ENCODE results near the gene SOCS7. TPM values are rescaled to one million over a fixed set of nuclear protein-coding genes. Genes with fewer than 3 reads are reported as not detected.

SOCS7 gene
- total and polyA plus RNA-seq, 8 donors, result 5.5 to 24.0 (median 17.5) TPM

GRCh38 chr17:38400286-38400685 lies 48.6 kb downstream of the SOCS7 start:
- H3K36me3 ChIP-seq, result peaks cover 0 to 44% (median 22%) of the 10 kb centered on the region in 3 donors
- FAIRE-seq (no peak), DNase-seq (no peak), ATAC-seq (no peak)
- H3K27ac ChIP-seq, result no peak overlapping the region
- intact Hi-C loops (cut with DNase I), result no loop called here
- H3K4me3 ChIP-seq, result no peak overlapping the region
- H3K27me3 ChIP-seq, result no peaks in the 10 kb centered on the region
- WGBS, 2 donors, result 85 to 88% methylated on average over 6 of the region's 6 CpGs
- H3K9me3 ChIP-seq, result no peaks in the 10 kb centered on the region
- TF ChIP-seq CTCF (IDR thresholded peaks at IDR 0.05), result no peak
- H3K4me1 ChIP-seq, result no peaks in the 10 kb centered on the region

GRCh38 chr17:38401459-38401858 lies 49.8 kb downstream of the SOCS7 start:
- TF ChIP-seq CTCF (IDR thresholded peaks at IDR 0.05), result no peak
- no peak for ATAC-seq
- WGBS, 2 donors, result 81 to 82% methylated on average over 4 of the region's 4 CpGs
- Histone ChIP-seq H3K4me1 (no peaks in the 10 kb centered on the region), H3K4me3 (no peak overlapping the region), H3K36me3 (peaks cover 0 to 35% (median 17%) of the 10 kb centered on the region in 3 donors), H3K27ac (no peak overlapping the region), H3K27me3 (no peaks in the 10 kb centered on the region), H3K9me3 (no peaks in the 10 kb centered on the region)
- no peak for FAIRE-seq
- intact Hi-C loops (cut with DNase I), result no loop called here
- no peak for DNase-seq

- TF ChIP-seq CTCF (IDR thresholded peaks at IDR 0.05), result no peak
- no peaks in the 10 kb centered on the region for H3K9me3 ChIP-seq
- no peak overlapping the region for H3K27ac ChIP-seq
- 87 to 95% methylated on average over 5 of the region's 5 CpGs for WGBS, 2 donors
- FAIRE-seq (no peak), DNase-seq (no peak), ATAC-seq (no peak)
- no peaks in the 10 kb centered on the region for H3K27me3 ChIP-seq
- H3K4me3 ChIP-seq, result no peak overlapping the region
- H3K36me3 ChIP-seq, result peaks cover 0 to 21% (median 15%) of the 10 kb centered on the region in 3 donors
- no peaks in the 10 kb centered on the region for H3K4me1 ChIP-seq
- intact Hi-C loops (cut with DNase I), result no loop called here
These were observed 51.3 kb downstream of the SOCS7 start for GRCh38 chr17:38402897-38403296.

GRCh38 chr17:38403491-38403890 lies 51.8 kb downstream of the SOCS7 start:
- Histone ChIP-seq H3K27me3 (no peaks in the 10 kb centered on the region), H3K4me1 (no peaks in the 10 kb centered on the region), H3K4me3 (no peak overlapping the region), H3K36me3 (peaks cover 0 to 21% (median 15%) of the 10 kb centered on the region in 3 donors), H3K9me3 (no peaks in the 10 kb centered on the region), H3K27ac (no peak overlapping the region)
- ATAC-seq (peak in 2 of 4 donors; percentile 38), FAIRE-seq (no peak), DNase-seq (no peak)
- no peak for TF ChIP-seq CTCF (IDR thresholded peaks at IDR 0.05)
- intact Hi-C loops (cut with DNase I), result no loop called here
- 62 to 64% methylated on average over 4 of the region's 4 CpGs for WGBS, 2 donors

- Histone ChIP-seq H3K27ac (no peak overlapping the region), H3K9me3 (no peaks in the 10 kb centered on the region), H3K27me3 (no peaks in the 10 kb centered on the region), H3K4me1 (no peaks in the 10 kb centered on the region), H3K36me3 (peaks cover 0 to 17% (median 15%) of the 10 kb centered on the region in 3 donors), H3K4me3 (no peak overlapping the region)
- WGBS, 2 donors, result 83 to 85% methylated on average over 16 of the region's 16 CpGs
- FAIRE-seq, result no peak
- no peak for TF ChIP-seq CTCF (IDR thresholded peaks at IDR 0.05)
- ATAC-seq, result no peak
- intact Hi-C loops (cut with DNase I), result no loop called here
- DNase-seq, result no peak
These were observed 52.7 kb downstream of the SOCS7 start for GRCh38 chr17:38404174-38404943.
